Parathyroid adenoma (tissue), 2 donors: ENCODE results near the gene ARL4C.

ENCODE experiments used
- H2AFZ ChIP-seq: fragments of 300-600 bp; sonication (generic); one replicate; pipeline ENCODE4 v1.7.0; 2017; ENCODE audit warnings: antibody characterized with exemption, mild to moderate bottlenecking
- H3K27ac ChIP-seq: fragments of 300-600 bp; sonication (generic); one replicate; pipeline ENCODE4 v1.7.0; 2017
- H3K27me3 ChIP-seq: fragments of 300-600 bp; sonication (generic); one replicate; pipeline ENCODE4 v1.7.0; 2017; ENCODE audit warnings: low read length; ENCODE audit not compliant: control insufficient read depth, insufficient read depth
- H3K36me3 ChIP-seq: fragments of 300-600 bp; sonication (generic); one replicate; pipeline ENCODE4 v1.7.0; 2017; ENCODE audit warnings: low read length; ENCODE audit not compliant: control insufficient read depth, insufficient read depth
- H3K4me1 ChIP-seq: fragments of 300-600 bp; sonication (generic); one replicate; pipeline ENCODE4 v1.7.0; 2017; ENCODE audit warnings: control low read depth
- H3K4me2 ChIP-seq: fragments of 300-600 bp; sonication (generic); one replicate; pipeline ENCODE4 v1.7.0; 2017; ENCODE audit warnings: low read length
- H3K4me3 ChIP-seq: fragments of 300-600 bp; sonication (generic); one replicate; pipeline ENCODE4 v1.7.0; 2017; ENCODE audit warnings: low read depth, low read length
- H3K79me2 ChIP-seq: fragments of 300-600 bp; sonication (generic); one replicate; pipeline ENCODE4 v1.7.0; 2017; ENCODE audit warnings: control low read depth
- H3K9ac ChIP-seq: fragments of 300-600 bp; sonication (generic); one replicate; pipeline ENCODE4 v1.7.0; 2017; ENCODE audit warnings: mild to moderate bottlenecking
- H3K9me3 ChIP-seq: fragments of 300-600 bp; sonication (generic); one replicate; pipeline ENCODE4 v1.7.0; 2017; ENCODE audit warnings: low read length; ENCODE audit not compliant: control insufficient read depth
- TF ChIP-seq, protein P1 (sequence below): fragments of 300-600 bp; sonication (generic); IDR thresholded peaks from one replicate; pipeline ENCODE4 v1.7.0; 2017; ENCODE audit warnings: antibody characterized with exemption, mild to moderate bottlenecking
- donor health status: primary hyperparathyroidism.

ARL4C gene

DNA sequence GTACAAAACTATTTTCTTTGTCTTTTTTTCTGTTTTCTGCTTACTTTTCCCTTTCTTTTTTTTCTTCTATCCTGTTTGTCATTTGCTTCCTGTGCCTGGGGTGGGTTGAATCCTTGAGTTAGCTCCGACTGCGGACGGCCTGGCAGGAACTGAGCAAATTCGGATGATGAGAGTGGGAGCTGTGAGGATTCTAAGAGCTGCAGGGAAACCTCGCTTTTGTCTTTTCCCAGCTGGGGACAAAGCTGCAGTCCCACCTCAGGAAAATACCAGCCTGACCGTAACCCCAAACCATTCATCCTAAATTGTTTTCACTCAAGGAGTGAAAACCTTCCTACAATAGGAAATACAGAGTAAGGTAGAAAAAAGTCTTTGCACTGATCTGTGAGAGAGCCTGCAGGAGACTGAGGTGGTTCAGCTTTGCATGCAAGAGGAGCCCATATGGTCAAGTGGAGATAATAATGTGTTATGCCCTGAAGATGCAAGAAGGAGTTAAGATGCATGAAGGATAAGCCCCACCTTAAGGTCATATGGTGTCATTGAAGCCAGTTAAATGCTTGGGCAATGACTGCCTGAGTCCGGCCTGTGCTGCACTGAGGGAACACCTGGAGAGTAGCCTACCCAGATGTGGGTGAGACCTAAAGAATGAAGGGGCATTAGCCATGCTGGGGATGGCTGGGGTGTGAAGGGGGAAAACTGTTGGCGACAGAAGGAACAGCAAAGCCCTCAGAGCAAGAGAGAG, 31.7 kb upstream of the ARL4C start:
- Histone ChIP-seq H3K36me3 (no peaks in the 10 kb centered on the region), H3K4me3 (no peak overlapping the region), H3K27ac (no peak overlapping the region), H3K9ac (no peak overlapping the region), H3K79me2 (no peaks in the 10 kb centered on the region), H2AFZ (no peak overlapping the region), H3K9me3 (no peaks in the 10 kb centered on the region), H3K4me2 (no peak overlapping the region), H3K4me1 (no peaks in the 10 kb centered on the region), H3K27me3 (no peaks in the 10 kb centered on the region)
- TF ChIP-seq, protein P1, sequence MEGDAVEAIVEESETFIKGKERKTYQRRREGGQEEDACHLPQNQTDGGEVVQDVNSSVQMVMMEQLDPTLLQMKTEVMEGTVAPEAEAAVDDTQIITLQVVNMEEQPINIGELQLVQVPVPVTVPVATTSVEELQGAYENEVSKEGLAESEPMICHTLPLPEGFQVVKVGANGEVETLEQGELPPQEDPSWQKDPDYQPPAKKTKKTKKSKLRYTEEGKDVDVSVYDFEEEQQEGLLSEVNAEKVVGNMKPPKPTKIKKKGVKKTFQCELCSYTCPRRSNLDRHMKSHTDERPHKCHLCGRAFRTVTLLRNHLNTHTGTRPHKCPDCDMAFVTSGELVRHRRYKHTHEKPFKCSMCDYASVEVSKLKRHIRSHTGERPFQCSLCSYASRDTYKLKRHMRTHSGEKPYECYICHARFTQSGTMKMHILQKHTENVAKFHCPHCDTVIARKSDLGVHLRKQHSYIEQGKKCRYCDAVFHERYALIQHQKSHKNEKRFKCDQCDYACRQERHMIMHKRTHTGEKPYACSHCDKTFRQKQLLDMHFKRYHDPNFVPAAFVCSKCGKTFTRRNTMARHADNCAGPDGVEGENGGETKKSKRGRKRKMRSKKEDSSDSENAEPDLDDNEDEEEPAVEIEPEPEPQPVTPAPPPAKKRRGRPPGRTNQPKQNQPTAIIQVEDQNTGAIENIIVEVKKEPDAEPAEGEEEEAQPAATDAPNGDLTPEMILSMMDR, result no peak

DNA sequence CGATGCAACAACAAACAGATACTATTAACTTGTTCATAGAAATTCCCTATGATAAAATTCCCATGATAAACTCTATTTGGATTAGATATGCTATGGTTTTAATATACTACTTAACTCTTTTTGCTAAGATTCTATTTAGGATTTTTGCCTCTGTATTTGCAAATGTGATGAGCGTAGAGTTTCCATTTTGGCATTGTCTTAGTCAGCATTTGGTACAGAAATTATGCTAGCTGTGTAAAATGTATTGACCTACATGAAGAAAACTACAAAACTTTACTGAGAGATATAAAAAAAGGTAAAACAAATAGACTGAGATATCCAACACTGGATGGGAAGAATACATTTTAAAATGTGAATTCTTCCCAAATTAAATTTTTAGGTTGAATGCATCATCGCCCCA, 29.8 kb upstream of the ARL4C start:
- TF ChIP-seq, protein P1, result no peak
- H2AFZ ChIP-seq, result no peak overlapping the region
- H3K27me3 ChIP-seq, result no peaks in the 10 kb centered on the region

DNA sequence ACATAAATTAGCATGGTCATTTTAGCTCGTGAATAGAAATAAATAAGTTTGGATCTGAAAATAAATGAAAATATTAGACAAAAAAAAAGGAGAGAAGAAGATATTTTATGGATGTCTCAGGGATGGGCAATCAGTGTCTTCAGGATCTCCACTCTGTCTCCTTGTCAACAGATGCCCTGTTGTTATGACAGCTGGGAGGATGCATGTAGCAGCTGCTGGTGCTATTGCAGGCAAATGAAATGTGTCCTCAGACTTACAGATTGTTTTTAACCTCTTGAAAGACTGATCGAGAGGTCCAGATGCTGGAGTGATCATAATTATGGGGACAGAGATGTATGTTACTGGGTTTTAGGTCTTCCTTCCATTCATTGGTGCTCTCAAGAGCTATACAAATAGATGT, 24.7 kb upstream of the ARL4C start:
- TF ChIP-seq, protein P1, result no peak

More for the DNA sequence above, 29.8 kb upstream of the ARL4C start:
- no peak overlapping the region for H3K4me3 ChIP-seq
- no peak overlapping the region for H3K4me2 ChIP-seq
- no peaks in the 10 kb centered on the region for H3K36me3 ChIP-seq
- no peaks in the 10 kb centered on the region for H3K4me1 ChIP-seq
- no peaks in the 10 kb centered on the region for H3K79me2 ChIP-seq
- no peak overlapping the region for H3K27ac ChIP-seq
- no peak overlapping the region for H3K9ac ChIP-seq
- no peaks in the 10 kb centered on the region for H3K9me3 ChIP-seq

DNA sequence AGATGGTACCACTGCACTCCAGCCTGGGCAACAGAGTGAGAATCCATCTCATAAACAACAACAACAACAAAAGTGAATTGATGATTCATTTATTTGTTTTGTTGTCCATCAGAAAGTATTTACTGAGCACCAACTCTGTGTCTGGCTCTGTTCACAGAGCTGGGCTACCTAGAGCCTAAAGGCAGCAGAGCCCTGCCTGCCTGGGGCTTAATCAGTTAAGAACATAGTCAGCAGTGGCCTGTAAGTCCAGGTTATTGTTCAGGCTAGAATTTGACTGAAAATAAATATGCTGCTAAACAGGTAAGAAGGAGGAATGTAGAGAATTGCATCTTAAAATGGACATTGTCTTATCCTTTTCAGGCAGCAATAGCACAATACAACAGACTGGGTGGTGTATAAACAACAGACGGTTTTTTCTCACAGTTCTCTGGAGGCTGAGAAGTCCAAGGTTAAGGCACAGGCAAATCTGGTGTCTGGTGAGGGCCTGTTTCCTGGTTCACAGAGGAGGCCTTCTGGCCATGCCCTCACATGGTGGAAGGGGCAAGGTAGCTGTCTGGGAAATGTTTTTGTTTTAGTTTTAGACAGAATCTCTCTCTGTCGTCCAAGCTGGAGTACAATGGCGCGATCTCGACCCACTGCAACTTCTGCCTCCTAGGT, 22.2 kb upstream of the ARL4C start:
- TF ChIP-seq, protein P1, result no peak
- Histone ChIP-seq H3K27me3 (no peaks in the 10 kb centered on the region), H3K27ac (no peak overlapping the region), H3K4me3 (no peak overlapping the region), H3K4me2 (no peak overlapping the region), H3K36me3 (no peaks in the 10 kb centered on the region), H2AFZ (no peak overlapping the region), H3K4me1 (no peaks in the 10 kb centered on the region), H3K9ac (no peak overlapping the region), H3K79me2 (no peaks in the 10 kb centered on the region), H3K9me3 (no peaks in the 10 kb centered on the region)

More for the DNA sequence above, 24.7 kb upstream of the ARL4C start:
- Histone ChIP-seq H3K4me2 (no peak overlapping the region), H2AFZ (no peak overlapping the region), H3K4me3 (no peak overlapping the region), H3K36me3 (no peaks in the 10 kb centered on the region), H3K27me3 (no peaks in the 10 kb centered on the region), H3K9ac (no peak overlapping the region), H3K27ac (no peak overlapping the region), H3K4me1 (no peaks in the 10 kb centered on the region), H3K9me3 (no peaks in the 10 kb centered on the region), H3K79me2 (no peaks in the 10 kb centered on the region)
